ENCODE results near the gene PIK3CG.

The PIK3CG gene

DNA sequence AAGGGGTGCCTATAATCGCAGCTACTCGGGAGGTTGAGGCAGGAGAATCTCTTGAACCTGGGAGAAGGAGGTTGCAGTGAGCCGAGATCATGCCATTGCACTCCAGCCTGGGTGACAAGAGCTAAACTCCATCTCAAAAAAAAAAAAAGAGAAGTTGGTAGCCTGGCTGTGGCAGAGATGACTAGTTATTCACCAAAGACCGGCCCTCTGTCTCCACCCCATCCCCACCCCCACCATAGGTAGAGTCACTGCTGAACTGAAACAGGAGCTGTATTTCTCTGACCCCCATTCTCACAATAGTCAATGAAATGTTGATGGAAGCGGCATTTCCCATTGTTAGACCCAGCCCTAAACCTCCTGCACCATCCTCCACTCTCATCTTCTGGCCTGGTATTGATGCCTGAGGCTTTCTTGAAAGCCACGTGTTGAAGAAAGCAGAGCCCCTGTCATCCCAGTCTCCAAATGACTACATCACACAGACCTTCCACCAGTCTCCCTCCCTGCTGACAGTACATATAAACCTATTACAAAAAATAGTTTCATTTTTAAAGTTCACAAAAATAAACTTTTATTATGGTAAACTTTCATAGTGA lies 9.4 kb upstream of the PIK3CG start:
- DNase-seq = no peak

GRCh38 chr7:106858618-106859532 lies 6.2 kb upstream of the PIK3CG start:
- peak in 1 of 10 donors; percentile 81 for DNase-seq
- intact Hi-C loops (cut with DNase I) = no loop called here

More for the DNA sequence above, 9.4 kb upstream of the PIK3CG start:
- intact Hi-C loops (cut with DNase I) = no loop called here

- no peak for DNase-seq
- intact Hi-C loops (cut with DNase I) = no loop called here
These were observed 2.6 kb upstream of the PIK3CG start for GRCh38 chr7:106862317-106863089.

- intact Hi-C loops (cut with DNase I) = no loop called here
- DNase-seq = no peak
These were observed 1.6 kb upstream of the PIK3CG start for GRCh38 chr7:106863274-106863997.

GRCh38 chr7:106864298-106865081 lies 592 bp upstream of the PIK3CG start:
- DNase-seq = no peak
- intact Hi-C loops (cut with DNase I) = no loop called here

DNA sequence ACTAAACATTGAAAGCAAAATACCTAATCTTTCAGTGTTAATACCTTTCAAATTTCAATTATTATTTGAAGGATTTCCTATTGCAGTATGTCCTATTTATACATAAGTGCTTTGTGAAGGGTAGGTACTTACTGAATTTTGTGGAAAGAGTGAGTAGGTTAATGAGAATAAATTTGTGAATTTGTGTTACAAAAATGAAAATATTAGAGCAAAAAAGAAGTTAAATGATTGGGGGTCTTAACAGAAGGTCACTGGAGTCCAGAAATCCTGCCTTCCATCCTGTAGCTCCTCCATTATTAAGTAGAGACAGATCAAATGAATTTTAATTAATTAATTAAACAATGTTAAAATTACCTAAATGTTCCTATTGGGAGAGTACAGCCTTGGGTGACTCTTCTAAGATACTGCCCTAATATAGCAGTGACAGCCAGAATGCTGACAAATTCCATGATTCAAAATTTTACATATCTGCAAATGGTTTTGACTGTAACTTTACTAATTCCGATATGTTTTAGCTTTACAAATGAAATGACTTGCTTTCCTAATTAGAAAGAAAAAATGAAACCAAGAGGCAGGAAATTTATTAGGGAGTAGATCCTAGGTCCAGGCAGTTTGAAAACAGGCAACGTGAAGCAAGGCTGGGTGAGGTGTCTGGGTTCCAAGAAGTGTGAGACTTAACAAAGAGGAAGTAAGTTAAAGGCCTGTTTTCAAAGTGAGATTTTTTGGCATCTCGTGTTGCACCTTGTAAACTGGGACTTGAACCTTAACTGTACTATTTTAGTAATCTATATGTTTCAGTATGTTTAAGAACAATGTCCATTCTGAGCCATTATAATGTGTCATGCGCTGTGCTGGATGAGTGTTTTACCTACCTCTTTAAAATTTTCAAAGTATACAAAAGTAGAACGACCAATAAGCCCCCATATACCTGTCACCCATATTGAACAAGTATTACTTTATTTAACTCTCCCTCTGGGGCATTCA lies 1.5 kb downstream of the PIK3CG start:
- intact Hi-C loops (cut with DNase I) = no loop called here
- no peak for DNase-seq

DNA sequence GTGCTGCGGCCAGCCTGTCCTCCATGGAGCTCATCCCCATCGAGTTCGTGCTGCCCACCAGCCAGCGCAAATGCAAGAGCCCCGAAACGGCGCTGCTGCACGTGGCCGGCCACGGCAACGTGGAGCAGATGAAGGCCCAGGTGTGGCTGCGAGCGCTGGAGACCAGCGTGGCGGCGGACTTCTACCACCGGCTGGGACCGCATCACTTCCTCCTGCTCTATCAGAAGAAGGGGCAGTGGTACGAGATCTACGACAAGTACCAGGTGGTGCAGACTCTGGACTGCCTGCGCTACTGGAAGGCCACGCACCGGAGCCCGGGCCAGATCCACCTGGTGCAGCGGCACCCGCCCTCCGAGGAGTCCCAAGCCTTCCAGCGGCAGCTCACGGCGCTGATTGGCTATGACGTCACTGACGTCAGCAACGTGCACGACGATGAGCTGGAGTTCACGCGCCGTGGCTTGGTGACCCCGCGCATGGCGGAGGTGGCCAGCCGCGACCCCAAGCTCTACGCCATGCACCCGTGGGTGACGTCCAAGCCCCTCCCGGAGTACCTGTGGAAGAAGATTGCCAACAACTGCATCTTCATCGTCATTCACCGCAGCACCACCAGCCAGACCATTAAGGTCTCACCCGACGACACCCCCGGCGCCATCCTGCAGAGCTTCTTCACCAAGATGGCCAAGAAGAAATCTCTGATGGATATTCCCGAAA lies 2.7 kb downstream of the PIK3CG start:
- DNase-seq = peak in 2 of 10 donors; percentile 79 to 83
- intact Hi-C loops (cut with DNase I) = no loop called here

GRCh38 chr7:106868364-106868763 lies 3.3 kb downstream of the PIK3CG start:
- DNase-seq = peak in 1 of 10 donors; percentile 57
- intact Hi-C loops (cut with DNase I) = no loop called here

DNA sequence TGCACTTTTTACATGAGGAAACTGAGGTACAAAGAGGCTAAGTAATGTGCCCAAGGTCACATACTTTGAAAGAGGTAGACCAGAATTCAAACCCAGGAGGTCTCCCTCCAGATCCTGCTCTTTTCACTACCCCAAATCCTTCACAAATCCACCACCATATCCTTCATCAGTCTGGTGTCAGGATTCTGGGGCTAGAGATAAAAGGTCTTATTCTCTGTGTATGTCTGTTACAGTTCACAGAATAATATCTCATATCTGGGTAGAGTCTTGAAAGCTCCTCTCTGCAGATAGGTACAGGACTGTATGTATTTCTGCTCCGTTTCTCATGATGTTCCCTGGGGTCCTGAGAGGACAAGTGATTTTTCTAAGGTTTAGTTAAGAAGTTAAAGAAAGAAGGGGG lies 4.9 kb downstream of the PIK3CG start:
- intact Hi-C loops (cut with DNase I) = no loop called here
- DNase-seq = no peak

GRCh38 chr7:106870528-106870927 lies 5.4 kb downstream of the PIK3CG start:
- DNase-seq = no peak
- intact Hi-C loops (cut with DNase I) = no loop called here

- intact Hi-C loops (cut with DNase I) = no loop called here
- DNase-seq = no peak
These were observed 5.9 kb downstream of the PIK3CG start for GRCh38 chr7:106870983-106871410.

- DNase-seq = no peak
- intact Hi-C loops (cut with DNase I) = no loop called here
These were observed 6.9 kb downstream of the PIK3CG start for GRCh38 chr7:106871793-106872571.

DNA sequence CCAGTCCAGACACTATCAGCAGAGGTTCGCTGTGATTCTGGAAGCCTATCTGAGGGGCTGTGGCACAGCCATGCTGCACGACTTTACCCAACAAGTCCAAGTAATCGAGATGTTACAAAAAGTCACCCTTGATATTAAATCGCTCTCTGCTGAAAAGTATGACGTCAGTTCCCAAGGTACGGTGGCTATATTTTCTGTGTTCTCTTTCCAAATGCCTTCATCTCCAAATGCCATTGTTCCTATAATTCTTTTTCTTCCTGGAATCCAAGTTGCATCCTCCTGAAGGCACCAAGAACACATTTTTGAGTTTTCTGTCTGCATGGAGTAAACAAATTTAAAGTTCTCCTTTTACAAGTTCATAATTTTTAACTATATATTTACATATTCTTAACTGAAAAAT lies 7.7 kb downstream of the PIK3CG start:
- intact Hi-C loops (cut with DNase I) = no loop called here
- DNase-seq = no peak

GRCh38 chr7:106874076-106874475 lies 9.0 kb downstream of the PIK3CG start:
- DNase-seq = no peak
- intact Hi-C loops (cut with DNase I) = no loop called here

DNA sequence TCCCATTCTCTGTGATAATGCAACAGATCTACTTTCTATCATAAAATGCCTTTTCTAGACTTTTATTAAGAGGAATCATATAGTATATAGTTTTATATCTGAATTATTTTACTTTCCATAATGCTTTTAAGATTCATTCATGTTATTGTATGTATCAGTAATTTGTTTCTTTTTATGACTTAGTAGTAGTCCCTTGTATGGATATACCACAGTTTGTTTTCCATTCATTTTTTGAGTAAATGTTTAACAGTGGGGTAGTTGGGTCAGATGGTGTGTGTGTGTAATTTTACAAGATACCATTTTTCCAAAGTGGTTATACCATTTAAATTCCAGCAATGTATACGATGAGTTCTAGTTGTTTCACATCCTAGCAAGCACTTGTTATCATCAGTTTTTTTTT lies 10.4 kb downstream of the PIK3CG start:
- intact Hi-C loops (cut with DNase I) = no loop called here
- no peak for DNase-seq

GRCh38 chr7:106878748-106879439 lies 13.8 kb downstream of the PIK3CG start:
- DNase-seq = no peak
- intact Hi-C loops (cut with DNase I) = no loop called here

GRCh38 chr7:106881984-106882383 lies 16.9 kb downstream of the PIK3CG start:
- DNase-seq = no peak
- intact Hi-C loops (cut with DNase I) = no loop called here

Data from posterior cingulate gyrus (tissue), 11 donors.